Neutrophil (primary cell): ENCODE results near the gene PIEZO2.

Source experiments
- H3K27ac ChIP-seq: fragments of 200-600 bp; sonication (generic); 2 replicates; pipeline ENCODE4 v1.5.1; 2016; ENCODE audit warnings: mild to moderate bottlenecking, moderate library complexity
- H3K27me3 ChIP-seq: fragments of 200-600 bp; sonication (generic); 2 replicates; pipeline ENCODE4 v1.6.0; 2016; ENCODE audit warnings: mild to moderate bottlenecking
- H3K36me3 ChIP-seq: fragments of 200-600 bp; sonication (generic); 2 replicates; pipeline ENCODE4 v1.5.1; 2017
- H3K4me1 ChIP-seq, 2 experiments: fragments of 200-600 bp in 1 of 2; sonication (generic) in 1 of 2; 1 replicate in 1 of 2; 2 replicates in 1 of 2; pipeline versions ENCODE4 v1.5.1 to v1.6.1; 2013 to 2016; ENCODE audit warnings: low read depth in 1 of 2, low read length in 1 of 2, mild to moderate bottlenecking in 1 of 2, moderate library complexity in 1 of 2; ENCODE audit not compliant: control insufficient read depth in 1 of 2, insufficient read depth in 1 of 2
- H3K4me3 ChIP-seq, 2 experiments: fragments of 200-600 bp in 1 of 2; sonication (generic) in 1 of 2; 1 replicate in 1 of 2; 2 replicates in 1 of 2; pipeline ENCODE4 v1.5.1; 2013 to 2016; ENCODE audit warnings: low read depth in 1 of 2, low read length in 1 of 2, mild to moderate bottlenecking in 1 of 2, moderate library complexity in 1 of 2
- H3K9me3 ChIP-seq: fragments of 200-600 bp; sonication (generic); 2 replicates; pipeline ENCODE4 v1.5.1; 2016
- TF ChIP-seq, protein P1 (sequence below): fragments of 200-600 bp; sonication (generic); IDR thresholded peaks from 2 replicates; pipeline ENCODE4 v1.5.1; 2016; ENCODE audit warnings: antibody characterized with exemption

The PIEZO2 gene

DNA sequence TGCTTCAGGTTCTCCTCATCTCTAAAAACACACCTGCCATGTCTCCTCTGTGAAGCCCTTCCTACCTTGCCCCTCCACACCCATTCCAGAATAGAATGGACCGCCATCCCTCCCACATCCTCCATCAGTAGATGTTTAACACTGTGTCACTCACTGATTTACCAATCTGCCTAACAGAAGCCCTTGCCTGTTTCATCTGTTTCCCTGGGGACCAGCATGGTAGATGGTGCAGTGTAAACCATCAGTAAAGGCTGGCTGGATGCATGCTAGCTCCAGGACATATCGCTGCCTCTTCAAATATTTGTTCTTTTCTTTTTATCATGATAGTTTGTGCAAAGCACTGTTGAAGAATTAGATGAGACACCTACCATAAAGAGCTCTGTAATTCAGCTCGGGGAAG lies 271.4 kb downstream of the PIEZO2 start:
- Histone ChIP-seq H3K27ac (no peak overlapping the region), H3K4me3 (no peak overlapping the region), H3K36me3 (no peaks in the 10 kb centered on the region), H3K4me1 (no peaks in the 10 kb centered on the region), H3K27me3 (no peaks in the 10 kb centered on the region), H3K9me3 (no peaks in the 10 kb centered on the region)
- TF ChIP-seq, protein P1, sequence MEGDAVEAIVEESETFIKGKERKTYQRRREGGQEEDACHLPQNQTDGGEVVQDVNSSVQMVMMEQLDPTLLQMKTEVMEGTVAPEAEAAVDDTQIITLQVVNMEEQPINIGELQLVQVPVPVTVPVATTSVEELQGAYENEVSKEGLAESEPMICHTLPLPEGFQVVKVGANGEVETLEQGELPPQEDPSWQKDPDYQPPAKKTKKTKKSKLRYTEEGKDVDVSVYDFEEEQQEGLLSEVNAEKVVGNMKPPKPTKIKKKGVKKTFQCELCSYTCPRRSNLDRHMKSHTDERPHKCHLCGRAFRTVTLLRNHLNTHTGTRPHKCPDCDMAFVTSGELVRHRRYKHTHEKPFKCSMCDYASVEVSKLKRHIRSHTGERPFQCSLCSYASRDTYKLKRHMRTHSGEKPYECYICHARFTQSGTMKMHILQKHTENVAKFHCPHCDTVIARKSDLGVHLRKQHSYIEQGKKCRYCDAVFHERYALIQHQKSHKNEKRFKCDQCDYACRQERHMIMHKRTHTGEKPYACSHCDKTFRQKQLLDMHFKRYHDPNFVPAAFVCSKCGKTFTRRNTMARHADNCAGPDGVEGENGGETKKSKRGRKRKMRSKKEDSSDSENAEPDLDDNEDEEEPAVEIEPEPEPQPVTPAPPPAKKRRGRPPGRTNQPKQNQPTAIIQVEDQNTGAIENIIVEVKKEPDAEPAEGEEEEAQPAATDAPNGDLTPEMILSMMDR: no peak

DNA sequence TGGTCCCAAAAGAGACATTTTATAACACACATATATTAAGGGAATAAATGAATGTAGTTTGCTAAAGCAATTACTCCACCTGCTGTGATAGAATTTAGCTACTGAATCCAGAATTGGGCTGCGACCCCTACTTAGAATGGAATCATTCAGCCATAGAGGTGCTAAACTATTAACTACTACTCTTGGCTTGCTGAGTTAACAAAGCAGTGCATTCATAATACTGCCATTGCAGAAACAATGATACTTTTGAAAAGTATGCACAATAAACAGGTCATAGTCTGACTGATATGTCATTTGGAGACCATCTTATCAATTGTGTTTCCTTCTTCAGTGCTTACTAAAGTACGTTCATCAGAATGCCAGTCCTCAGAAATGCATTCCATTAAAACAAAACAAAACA lies 273.6 kb downstream of the PIEZO2 start:
- no peak overlapping the region for H3K4me3 ChIP-seq
- H3K9me3 ChIP-seq: no peaks in the 10 kb centered on the region
- TF ChIP-seq, protein P1: no peak
- no peak overlapping the region for H3K27ac ChIP-seq
- H3K36me3 ChIP-seq: no peaks in the 10 kb centered on the region
- no peaks in the 10 kb centered on the region for H3K27me3 ChIP-seq
- H3K4me1 ChIP-seq: no peaks in the 10 kb centered on the region

GRCh38 chr18:10872304-10872703 lies 277.1 kb downstream of the PIEZO2 start:
- no peaks in the 10 kb centered on the region for H3K4me1 ChIP-seq
- H3K27ac ChIP-seq: no peak overlapping the region
- H3K36me3 ChIP-seq: no peaks in the 10 kb centered on the region
- H3K9me3 ChIP-seq: no peaks in the 10 kb centered on the region
- no peaks in the 10 kb centered on the region for H3K27me3 ChIP-seq
- TF ChIP-seq, protein P1: no peak
- H3K4me3 ChIP-seq: no peak overlapping the region

- no peaks in the 10 kb centered on the region for H3K9me3 ChIP-seq
- H3K27me3 ChIP-seq: no peaks in the 10 kb centered on the region
- H3K4me1 ChIP-seq: no peaks in the 10 kb centered on the region
- H3K27ac ChIP-seq: no peak overlapping the region
- H3K36me3 ChIP-seq: no peaks in the 10 kb centered on the region
- no peak overlapping the region for H3K4me3 ChIP-seq
- TF ChIP-seq, protein P1: no peak
These were observed 284.6 kb downstream of the PIEZO2 start for GRCh38 chr18:10864722-10865121.

DNA sequence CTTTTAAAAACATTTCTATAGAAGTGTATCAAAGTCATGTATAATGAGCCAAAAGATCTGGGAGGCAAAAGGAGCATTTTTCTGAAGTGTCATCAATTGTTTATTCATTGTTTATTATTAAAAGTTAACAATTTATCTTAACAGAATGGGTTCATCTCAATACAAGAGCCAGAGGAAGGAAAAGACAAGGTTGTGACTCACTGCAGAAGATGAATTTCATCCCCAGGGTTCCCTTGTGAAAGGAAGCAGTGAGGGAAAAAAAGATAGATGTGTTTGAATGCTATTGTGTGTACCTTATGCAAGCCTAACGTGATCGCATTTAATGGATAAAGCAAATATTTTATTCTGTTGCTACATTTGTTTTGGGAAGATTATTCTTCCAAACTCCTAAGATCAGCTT lies 286.3 kb downstream of the PIEZO2 start:
- TF ChIP-seq, protein P1: no peak
- H3K9me3 ChIP-seq: no peaks in the 10 kb centered on the region
- H3K36me3 ChIP-seq: no peaks in the 10 kb centered on the region
- H3K4me3 ChIP-seq: no peak overlapping the region
- no peaks in the 10 kb centered on the region for H3K27me3 ChIP-seq
- no peaks in the 10 kb centered on the region for H3K4me1 ChIP-seq
- H3K27ac ChIP-seq: no peak overlapping the region

DNA sequence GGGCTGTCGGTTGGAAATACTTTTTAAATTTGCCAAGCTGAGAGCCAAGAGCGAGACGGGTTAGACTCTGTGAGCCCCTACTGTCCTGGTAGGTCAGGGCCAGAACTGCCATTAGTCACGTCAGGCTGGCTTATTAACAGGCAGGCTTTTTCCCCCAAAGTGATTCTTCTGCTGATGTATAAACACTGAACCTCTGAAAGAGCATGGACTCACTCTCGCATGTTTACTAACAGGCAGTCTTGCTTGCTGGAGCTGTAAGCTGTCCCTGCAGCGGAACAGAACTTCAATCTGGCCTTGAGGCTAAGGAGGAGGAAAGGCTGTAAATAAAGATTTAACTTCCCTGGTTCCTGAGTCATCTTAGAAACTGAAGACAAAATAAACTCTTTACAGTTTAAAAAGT lies 288.4 kb downstream of the PIEZO2 start:
- Histone ChIP-seq H3K27ac (no peak overlapping the region), H3K36me3 (no peaks in the 10 kb centered on the region), H3K4me1 (no peaks in the 10 kb centered on the region), H3K27me3 (no peaks in the 10 kb centered on the region), H3K9me3 (no peaks in the 10 kb centered on the region), H3K4me3 (no peak overlapping the region)
- TF ChIP-seq, protein P1: no peak
